HepG2 (cell line): ENCODE data around the gene LGALS1. TPM values are rescaled to one million over a fixed set of nuclear protein-coding genes. Genes with fewer than 3 reads are reported as not detected.

ENCODE experiments used
- CENPX ChIP-seq: sonication (generic); formaldehyde crosslinking; IDR thresholded peaks from 2 replicates; pipeline ENCODE4 v1.9.0; 2021; ENCODE audit warnings: mild to moderate bottlenecking, missing genetic modification reagents, moderate library complexity
- HOXA3 ChIP-seq: sonication (generic); formaldehyde crosslinking; IDR thresholded peaks from 2 replicates; pipeline ENCODE4 v1.5.0; 2020; ENCODE audit warnings: missing genetic modification reagents
- IKZF5 ChIP-seq: IDR thresholded peaks from 2 replicates; pipeline ENCODE4 v1.6.1; 2018; ENCODE audit warnings: missing genetic modification reagents, mild to moderate bottlenecking, missing compliant biosample characterization
- KLF13 ChIP-seq: sonication (generic); formaldehyde crosslinking; IDR thresholded peaks from 2 replicates; pipeline ENCODE4 v1.4.0; 2020; ENCODE audit warnings: mild to moderate bottlenecking, missing genetic modification reagents
- KLF6 ChIP-seq: IDR thresholded peaks from 2 replicates; pipeline ENCODE4 v1.8.0; 2016; ENCODE audit warnings: missing biosample characterization, missing genetic modification reagents
- MAFK ChIP-seq, 2 experiments: IDR thresholded peaks in 1 of 2; conservative IDR thresholded peaks in 1 of 2; 2 replicates each; pipeline ENCODE4 v1.6.1; 2011; ENCODE audit warnings: improper control_type of control experiment in 2 of 2, low read length in 2 of 2
- MTA3 ChIP-seq: sonication (generic); formaldehyde crosslinking; IDR thresholded peaks from 2 replicates; pipeline ENCODE4 v1.4.0; 2020; ENCODE audit warnings: missing genetic modification reagents
- REXO4 ChIP-seq: sonication (generic); formaldehyde crosslinking; IDR thresholded peaks from 2 replicates; pipeline ENCODE4 v1.8.0; 2022; ENCODE audit warnings: missing genetic modification reagents, mild to moderate bottlenecking, borderline replicate concordance
- SNAPC2 ChIP-seq: sonication (generic); formaldehyde crosslinking; IDR thresholded peaks from 2 replicates; pipeline ENCODE4 v1.8.1; 2022; ENCODE audit warnings: mild to moderate bottlenecking, missing genetic modification reagents
- ZFP36L1 ChIP-seq: sonication (generic); formaldehyde crosslinking; IDR thresholded peaks from 2 replicates; pipeline ENCODE4 v1.8.0; 2022; ENCODE audit warnings: mild to moderate bottlenecking, missing genetic modification reagents, moderate library complexity
- ZNF180 ChIP-seq: sonication (generic); formaldehyde crosslinking; IDR thresholded peaks from 2 replicates; pipeline ENCODE4 v1.4.0; 2020; ENCODE audit warnings: low read depth, missing genetic modification reagents, borderline replicate concordance
- ZNF318 ChIP-seq: sonication (generic); formaldehyde crosslinking; IDR thresholded peaks from 2 replicates; pipeline ENCODE4 v1.4.0; 2020; ENCODE audit warnings: mild to moderate bottlenecking, missing genetic modification reagents
- ZNF326 ChIP-seq: sonication (generic); formaldehyde crosslinking; IDR thresholded peaks from 2 replicates; pipeline ENCODE4 v1.4.0; 2020; ENCODE audit warnings: missing genetic modification reagents, borderline replicate concordance
- ZNF354B ChIP-seq: sonication (generic); formaldehyde crosslinking; IDR thresholded peaks from 2 replicates; pipeline ENCODE4 v1.8.0; 2022; ENCODE audit warnings: mild to moderate bottlenecking, missing genetic modification reagents
- ZNF430 ChIP-seq: sonication (generic); formaldehyde crosslinking; IDR thresholded peaks from 2 replicates; pipeline ENCODE4 v1.9.0; 2021; ENCODE audit warnings: mild to moderate bottlenecking, missing genetic modification reagents
- ZNF598 ChIP-seq: sonication (generic); formaldehyde crosslinking; IDR thresholded peaks from 2 replicates; pipeline ENCODE4 v1.5.1; 2020; ENCODE audit warnings: mild to moderate bottlenecking, missing genetic modification reagents, borderline replicate concordance
- ZNF703 ChIP-seq: sonication (generic); formaldehyde crosslinking; IDR thresholded peaks from 2 replicates; pipeline ENCODE4 v1.5.1; 2020; ENCODE audit warnings: missing genetic modification reagents, mild to moderate bottlenecking, moderate library complexity, borderline replicate concordance
- polyA plus RNA-seq, 8 experiments: library from polyadenylated mRNA; depleted of rRNA in 3 of 8; stranded (reverse) in 7 of 8; unstranded in 1 of 8; fragments of >200 nt; fragmentation: Illumina TruSeq in 4 of 8; extraction: Trizol in 4 of 8; gene quantifications; 2 replicates each; pipeline versions ENCODE4 v1.2.1 to v1.2.3, GENCODE V29; 2011 to 2016; ENCODE audit warnings: low read depth in 4 of 8, missing spikeins in 1 of 8, mixed read lengths in 1 of 8; ENCODE audit not compliant: insufficient read depth in 1 of 8
- total RNA-seq, 5 experiments: library from RNA; depleted of rRNA; stranded (reverse); fragments of >200 nt; fragmentation: Illumina TruSeq; extraction: Trizol; gene quantifications; 2 replicates each; pipeline ENCODE4 v1.2.3, GENCODE V29; 2016; ENCODE audit warnings: low read depth in 1 of 5
- TF ChIP-seq, protein P1 (sequence below): sonication (generic); formaldehyde crosslinking; IDR thresholded peaks from 2 replicates; pipeline ENCODE4 v1.5.1; 2020; ENCODE audit warnings: mild to moderate bottlenecking, missing genetic modification reagents, borderline replicate concordance

Gene LGALS1
- total and polyA plus RNA-seq, 2 of the 13 experiments (the other 11 are each of a cell fraction or from before 2014, with no cell fraction given) = 103 to 858 TPM

DNA sequence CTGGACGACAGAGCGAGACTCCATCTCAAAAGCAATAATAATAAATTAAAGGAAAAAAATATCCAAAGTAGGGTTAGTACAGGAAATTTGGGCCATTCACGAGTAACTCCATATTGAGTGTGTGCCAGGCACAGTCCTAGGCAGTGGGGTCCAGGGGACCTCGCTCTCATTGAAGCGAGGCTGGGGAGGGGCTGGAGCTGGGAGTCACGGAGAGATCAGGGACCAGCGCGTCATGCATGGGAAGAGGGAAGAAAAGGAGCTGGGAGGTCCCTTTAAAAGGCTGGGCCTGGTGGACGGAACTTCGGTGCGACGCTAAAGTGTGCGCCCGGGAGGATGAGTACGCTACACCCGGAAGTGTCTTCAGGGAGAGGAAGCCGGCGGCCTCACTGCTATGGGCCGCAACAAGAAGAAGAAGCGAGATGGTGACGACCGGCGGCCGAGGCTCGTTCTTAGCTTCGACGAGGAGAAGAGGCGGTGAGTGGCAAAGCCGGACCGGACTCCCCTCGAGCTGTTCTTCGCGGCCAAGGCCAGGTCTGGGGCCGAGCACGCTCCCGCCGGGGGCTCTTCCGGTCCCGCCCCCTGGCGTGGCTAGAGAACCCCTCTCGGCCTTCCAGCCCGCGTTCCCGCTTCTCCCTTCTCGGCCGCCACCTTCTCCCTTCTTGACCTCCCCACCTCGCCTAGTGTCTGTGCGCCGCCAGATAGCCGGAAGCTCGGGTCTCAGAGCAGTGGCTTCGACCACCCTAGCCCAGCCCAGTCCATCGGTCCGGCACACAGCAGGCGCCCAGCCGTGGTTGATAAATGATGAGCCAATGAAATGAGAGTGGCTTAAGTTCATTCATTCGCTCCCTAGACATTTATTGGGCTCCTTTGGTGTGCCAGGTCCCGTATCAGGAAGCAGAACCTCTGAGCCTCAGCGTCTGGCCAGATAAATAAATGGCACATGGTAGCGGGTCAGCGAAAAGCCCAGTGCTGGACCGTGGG lies 10.9 kb downstream of the LGALS1 start, which contains the start of gene NOL12 (continued):
- TF ChIP-seq SNAPC2 (CRISPR knock-in tag) = no peak
- TF ChIP-seq ZNF598 = peak; percentile 79; the same call in 1 of the 2 replicates
- no peak for TF ChIP-seq REXO4 (CRISPR knock-in tag)
- no peak; the same call in 1 of the 2 replicates for TF ChIP-seq ZNF354B (CRISPR knock-in tag)
- no peak for TF ChIP-seq KLF6 (CRISPR knock-in tag)
- TF ChIP-seq, protein P1, sequence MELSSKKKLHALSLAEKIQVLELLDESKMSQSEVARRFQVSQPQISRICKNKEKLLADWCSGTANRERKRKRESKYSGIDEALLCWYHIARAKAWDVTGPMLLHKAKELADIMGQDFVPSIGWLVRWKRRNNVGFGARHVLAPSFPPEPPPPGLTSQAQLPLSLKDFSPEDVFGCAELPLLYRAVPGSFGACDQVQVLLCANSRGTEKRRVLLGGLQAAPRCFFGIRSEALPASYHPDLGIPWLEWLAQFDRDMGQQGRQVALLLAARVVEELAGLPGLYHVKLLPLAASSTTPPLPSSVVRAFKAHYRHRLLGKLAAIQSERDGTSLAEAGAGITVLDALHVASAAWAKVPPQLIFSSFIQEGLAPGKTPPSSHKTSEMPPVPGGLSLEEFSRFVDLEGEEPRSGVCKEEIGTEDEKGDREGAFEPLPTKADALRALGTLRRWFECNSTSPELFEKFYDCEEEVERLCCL (CRISPR knock-in tag) = no peak
- no peak for TF ChIP-seq ZNF703 (CRISPR knock-in tag)
- no peak for TF ChIP-seq MAFK (conservative IDR thresholded peaks at IDR 0.05 in 1 of 2, IDR thresholded peaks at IDR 0.05 in 1 of 2; ENCODE audit: low read length in 2 of 2)
- no peak for TF ChIP-seq MTA3
- no peak for TF ChIP-seq KLF13
- TF ChIP-seq CENPX (CRISPR knock-in tag) = no peak
- TF ChIP-seq ZNF430 = peak; percentile 87; the same call in 1 of the 2 replicates
- TF ChIP-seq ZNF180 = no peak
- TF ChIP-seq IKZF5 (CRISPR knock-in tag) = peak; percentile 78
- no peak for TF ChIP-seq ZNF318 (CRISPR knock-in tag)
- no peak for TF ChIP-seq ZFP36L1 (CRISPR knock-in tag)
- TF ChIP-seq ZNF326 (CRISPR knock-in tag) = no peak
- peak; percentile 89 for TF ChIP-seq HOXA3 (CRISPR knock-in tag)
